Measurements from ENCODE around the gene MAGI3.

GRCh38 chr1:113616156-113616555 is 225.8 kb downstream of the MAGI3 start:
- TF ChIP-seq CTCF (IDR thresholded peaks at IDR 0.05; ENCODE audit: poor library complexity, severe bottlenecking) (no peak), POLR2AphosphoS5 (IDR thresholded peaks at IDR 0.05) (no peak)

All from neural cell (in vitro differentiated cells).